Mucosa of rectum (tissue), 2 donors: ENCODE results near the gene CRLF2.
"Not testable (repeated sequence)": the region's sequence is repeated elsewhere in the genome, so short reads cannot be mapped to it uniquely, and the experiment has no call there.

Source experiments
- H3K27ac ChIP-seq, 2 donors: one replicate each; pipeline ENCODE4 v1.7.0; 2013; ENCODE audit warnings: inconsistent platforms in 2 of 2, low read depth in 2 of 2, low read length in 2 of 2
- H3K27me3 ChIP-seq, 2 donors: one replicate each; pipeline ENCODE4 v1.7.0; 2013; ENCODE audit warnings: low read length in 2 of 2; ENCODE audit not compliant: control insufficient read depth in 2 of 2, insufficient read depth in 2 of 2
- H3K36me3 ChIP-seq, 2 donors: one replicate each; pipeline ENCODE4 v1.7.0; 2013; ENCODE audit warnings: low read length in 2 of 2; ENCODE audit not compliant: control insufficient read depth in 2 of 2, insufficient read depth in 2 of 2
- H3K4me1 ChIP-seq, 2 donors: one replicate each; pipeline ENCODE4 v1.7.0; 2013; ENCODE audit warnings: low read length in 2 of 2, mild to moderate bottlenecking in 1 of 2; ENCODE audit not compliant: control insufficient read depth in 2 of 2, insufficient read depth in 2 of 2
- H3K4me3 ChIP-seq, 2 donors: one replicate each; pipeline ENCODE4 v1.7.0; 2013; ENCODE audit warnings: low read length in 2 of 2
- H3K9ac ChIP-seq, 2 donors: one replicate each; pipeline ENCODE4 v1.7.0; 2013; ENCODE audit warnings: low read length in 2 of 2, low read depth in 1 of 2, mild to moderate bottlenecking in 1 of 2
- H3K9me3 ChIP-seq, 2 donors: one replicate each; pipeline ENCODE4 v1.7.0; 2013; ENCODE audit warnings: low read length in 2 of 2; ENCODE audit not compliant: control insufficient read depth in 2 of 2
- donor health status: healthy.
- donor health status: Normal muscosa, but diverticular disease.

Gene CRLF2

GRCh38 chrX:1212532-1212931 lies at the start of gene CRLF2:
CRLF2 (minus strand) TSS chrX:1212649; CDS start chrX:1212634, 15 bp downstream.
- H3K27ac ChIP-seq, result no peak within 1 kb of the TSS
- H3K9me3 ChIP-seq, result no peaks in the 10 kb centered on the region
- no peaks in the 10 kb centered on the region for H3K36me3 ChIP-seq
- H3K4me3 ChIP-seq, result no peak within 1 kb of the TSS
- H3K27me3 ChIP-seq, result no peaks in the 10 kb centered on the region
- no peak within 1 kb of the TSS for H3K9ac ChIP-seq
- no peaks in the 10 kb centered on the region for H3K4me1 ChIP-seq

DNA sequence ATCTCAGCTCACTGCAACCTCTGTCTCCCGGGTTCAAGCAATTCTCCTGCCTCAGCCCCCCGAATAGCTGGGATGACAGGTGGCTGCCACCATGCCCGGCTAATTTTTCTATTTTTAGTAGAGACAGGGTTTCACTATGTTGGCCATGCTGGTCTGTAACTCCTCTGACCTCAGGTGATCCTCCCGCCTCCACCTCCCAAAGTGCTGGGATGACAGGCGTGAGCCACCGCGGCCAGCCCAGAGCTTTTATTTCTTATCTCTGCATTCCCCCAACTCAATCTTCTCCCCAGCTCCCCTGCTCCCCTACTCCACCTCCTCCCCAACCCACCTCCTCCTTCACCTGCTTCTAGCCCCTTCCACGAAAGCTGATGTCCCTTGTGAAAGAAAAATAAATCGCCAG lies 49.3 kb upstream of the CRLF2 start:
- H3K9me3 ChIP-seq, H3K4me1 ChIP-seq, H3K27ac ChIP-seq, H3K9ac ChIP-seq, H3K36me3 ChIP-seq, H3K27me3 ChIP-seq, H3K4me3 ChIP-seq: not testable (repeated sequence)

- Histone ChIP-seq H3K27me3 (no peaks in the 10 kb centered on the region), H3K9ac (no peak overlapping the region), H3K9me3 (no peaks in the 10 kb centered on the region), H3K4me3 (no peak overlapping the region), H3K27ac (no peak overlapping the region), H3K36me3 (no peaks in the 10 kb centered on the region), H3K4me1 (no peaks in the 10 kb centered on the region)
Measured at GRCh38 chrX:1261285-1261684, 48.8 kb upstream of the CRLF2 start.

DNA sequence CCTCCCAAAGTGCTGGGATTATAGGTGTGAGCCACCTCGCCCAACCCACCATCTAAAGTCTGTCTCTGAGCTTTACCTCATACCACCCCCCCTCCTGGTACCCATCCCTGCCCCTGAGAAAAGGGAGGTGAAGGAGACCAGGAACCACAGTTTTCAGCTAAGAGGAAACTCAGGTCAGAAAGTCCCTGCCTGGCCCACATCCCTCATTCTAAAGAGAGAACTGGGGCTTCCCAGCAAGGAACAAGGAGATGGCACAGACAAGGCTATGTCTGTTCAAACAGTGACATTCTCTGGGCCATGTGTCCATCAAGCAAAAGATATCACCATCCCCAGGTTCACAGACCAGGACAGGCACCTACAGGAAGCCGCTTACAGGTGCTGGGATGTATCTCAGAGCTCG lies 40.4 kb upstream of the CRLF2 start:
- Histone ChIP-seq H3K4me1 (peaks cover 0 to 2% of the 10 kb centered on the region in 2 donors), H3K36me3 (no peaks in the 10 kb centered on the region), H3K4me3 (no peak overlapping the region), H3K9me3 (no peaks in the 10 kb centered on the region), H3K27me3 (no peaks in the 10 kb centered on the region), H3K27ac (no peak overlapping the region), H3K9ac (no peak overlapping the region)

GRCh38 chrX:1249101-1249887 lies 36.8 kb upstream of the CRLF2 start:
- H3K9me3 ChIP-seq, result no peaks in the 10 kb centered on the region
- H3K9ac ChIP-seq, result no peak overlapping the region
- H3K4me1 ChIP-seq, result peaks cover 0 to 2% of the 10 kb centered on the region in 2 donors
- H3K27ac ChIP-seq, result peak overlapping the region; percentile 5 to 67
- H3K27me3 ChIP-seq, result no peaks in the 10 kb centered on the region
- H3K4me3 ChIP-seq, result peak overlapping the region in 1 of 2 donors; percentile 11
- H3K36me3 ChIP-seq, result no peaks in the 10 kb centered on the region

DNA sequence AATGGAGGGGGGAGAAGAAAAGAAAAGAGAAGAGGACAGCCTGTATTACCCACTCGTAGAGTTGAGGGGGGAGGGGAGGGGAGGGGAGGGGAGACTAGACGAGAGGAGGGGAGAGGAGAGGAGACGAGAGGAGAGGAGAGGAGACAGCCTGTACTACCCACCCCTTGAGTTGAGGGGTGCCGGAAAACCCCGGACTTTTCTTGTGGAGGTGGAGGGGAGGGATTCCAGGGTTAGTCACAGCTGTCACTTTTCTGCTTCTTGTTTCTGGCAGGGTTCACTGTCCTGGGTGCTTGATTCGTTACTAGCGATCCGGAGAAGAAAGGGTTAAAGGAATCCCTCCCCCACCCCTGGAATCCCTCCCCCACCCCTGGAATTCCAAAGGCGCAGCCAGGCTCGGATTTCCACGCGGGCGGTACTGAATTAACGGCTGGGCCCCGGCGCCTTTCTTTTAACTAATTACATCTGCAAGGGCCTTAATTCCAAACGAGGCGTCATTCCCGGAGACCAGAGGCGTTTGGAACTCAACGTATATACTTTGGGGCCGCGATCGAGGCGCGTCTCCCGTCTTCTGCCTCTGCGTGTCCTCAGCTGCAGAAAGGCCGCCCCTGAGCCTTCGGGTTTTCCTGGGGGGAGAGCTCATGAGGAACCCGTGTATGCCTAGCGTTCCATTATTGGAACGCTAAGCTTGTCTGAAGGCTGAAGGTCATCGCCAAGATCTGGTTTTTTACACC lies 36.0 kb upstream of the CRLF2 start:
- peak overlapping the region in 1 of 2 donors; percentile 14 for H3K9ac ChIP-seq
- no peaks in the 10 kb centered on the region for H3K27me3 ChIP-seq
- peaks cover 0 to 2% of the 10 kb centered on the region in 2 donors for H3K4me1 ChIP-seq
- no peak overlapping the region for H3K4me3 ChIP-seq
- no peaks in the 10 kb centered on the region for H3K36me3 ChIP-seq
- no peaks in the 10 kb centered on the region for H3K9me3 ChIP-seq
- H3K27ac ChIP-seq, result peak overlapping the region; percentile 5 to 67

DNA sequence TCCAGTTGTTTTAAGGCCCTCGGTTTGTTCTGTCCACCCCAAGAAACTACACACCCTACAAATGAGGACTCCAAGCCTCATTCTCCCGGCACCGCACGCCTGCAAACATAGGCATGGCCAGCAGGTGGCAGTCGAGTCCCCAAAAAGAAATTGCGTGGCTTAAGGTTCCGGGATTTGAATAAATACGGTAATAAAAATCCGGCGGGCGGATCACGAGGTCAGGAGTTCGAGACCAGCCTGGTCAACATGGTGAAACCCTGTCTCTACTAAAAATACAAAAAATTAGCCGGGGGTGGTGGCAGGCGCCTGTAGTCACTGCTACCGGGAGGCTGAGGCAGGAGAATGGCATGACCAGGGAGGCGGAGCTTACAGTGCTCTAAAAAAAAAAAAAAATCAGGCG lies 34.4 kb upstream of the CRLF2 start:
- no peaks in the 10 kb centered on the region for H3K9me3 ChIP-seq
- no peaks in the 10 kb centered on the region for H3K36me3 ChIP-seq
- peaks cover 0 to 2% of the 10 kb centered on the region in 2 donors for H3K4me1 ChIP-seq
- H3K9ac ChIP-seq, result no peak overlapping the region
- H3K4me3 ChIP-seq, result no peak overlapping the region
- no peak overlapping the region for H3K27ac ChIP-seq
- H3K27me3 ChIP-seq, result no peaks in the 10 kb centered on the region

- Histone ChIP-seq H3K9me3 (no peaks in the 10 kb centered on the region), H3K9ac (no peak overlapping the region), H3K27ac (no peak overlapping the region), H3K36me3 (no peaks in the 10 kb centered on the region), H3K27me3 (no peaks in the 10 kb centered on the region), H3K4me1 (peaks cover 0 to 2% of the 10 kb centered on the region in 2 donors), H3K4me3 (no peak overlapping the region)
Measured at GRCh38 chrX:1244164-1245076, 32.0 kb upstream of the CRLF2 start.

DNA sequence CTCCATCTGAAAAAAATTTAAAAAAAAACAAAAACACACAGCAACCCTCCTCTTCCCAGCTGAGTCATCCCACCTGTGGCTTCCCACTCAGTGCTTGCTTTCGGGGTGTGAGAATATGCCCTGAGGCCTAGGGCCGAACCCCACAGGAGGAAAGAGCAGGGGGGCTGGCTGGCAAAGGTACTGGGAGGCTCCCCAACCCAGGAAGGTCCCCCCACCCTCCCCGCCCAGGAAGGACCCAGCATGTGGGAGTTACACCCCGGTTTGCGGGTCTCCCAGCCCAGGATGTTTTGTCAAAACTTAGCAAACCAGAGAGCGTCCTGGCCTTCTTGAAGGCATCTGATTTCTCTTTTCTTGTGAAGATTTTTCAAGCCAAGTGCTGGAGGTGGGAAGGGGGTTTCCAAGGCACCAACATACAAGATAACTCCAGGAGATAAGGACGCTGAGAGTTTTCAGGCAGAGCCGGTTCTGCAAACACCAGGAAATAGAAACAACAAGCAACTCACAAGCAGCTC lies 30.5 kb upstream of the CRLF2 start:
- Histone ChIP-seq H3K27ac (no peak overlapping the region), H3K36me3 (no peaks in the 10 kb centered on the region)

More for the DNA sequence above, 30.5 kb upstream of the CRLF2 start:
- H3K4me3 ChIP-seq, result no peak overlapping the region
- H3K9me3 ChIP-seq, result no peaks in the 10 kb centered on the region
- no peak overlapping the region for H3K9ac ChIP-seq
- H3K4me1 ChIP-seq, result no peaks in the 10 kb centered on the region
- H3K27me3 ChIP-seq, result no peaks in the 10 kb centered on the region
